ENCODE results near the gene AEN. TPM values are rescaled to one million over a fixed set of nuclear protein-coding genes. Genes with fewer than 3 reads are reported as not detected.

The AEN gene
- total RNA-seq, 3 donors from 2014 or later = 8.9 to 22.6 (median 13.3) TPM

DNA sequence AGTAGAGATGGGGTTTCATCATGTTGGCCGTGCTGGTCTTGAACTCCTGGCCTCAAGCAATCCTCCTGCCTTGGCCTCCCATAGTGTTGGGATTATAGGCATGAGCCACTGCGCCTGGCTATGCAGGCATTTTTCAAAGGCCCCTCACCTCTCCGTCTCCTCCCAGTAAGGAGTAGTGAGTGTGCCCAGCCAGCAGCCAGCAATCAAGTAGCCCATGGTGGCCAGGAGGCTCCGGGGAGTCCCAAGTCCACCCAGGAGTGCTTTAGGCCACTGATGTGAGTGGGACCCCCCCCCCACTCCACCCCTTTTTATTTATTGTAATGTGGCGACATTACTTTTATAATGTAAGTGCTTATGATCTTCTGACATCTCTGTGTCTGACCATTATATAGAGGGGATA, 25.8 kb downstream of the AEN start:
- H3K4me1 ChIP-seq (ENCODE audit: low read depth) = peaks cover 27% of the 10 kb centered on the region
- no peak for ATAC-seq
- TF ChIP-seq CTCF (IDR thresholded peaks at IDR 0.05) = no peak
- H3K36me3 ChIP-seq (ENCODE audit: low read depth) = no peaks in the 10 kb centered on the region
- intact Hi-C loops (cut with DNase I, micrococcal nuclease) = no loop called here
- H3K4me3 ChIP-seq = no peak overlapping the region
- H3K9me3 ChIP-seq = no peaks in the 10 kb centered on the region
- peak in 2 of 3 donors; percentile 1 to 17 for DNase-seq

DNA sequence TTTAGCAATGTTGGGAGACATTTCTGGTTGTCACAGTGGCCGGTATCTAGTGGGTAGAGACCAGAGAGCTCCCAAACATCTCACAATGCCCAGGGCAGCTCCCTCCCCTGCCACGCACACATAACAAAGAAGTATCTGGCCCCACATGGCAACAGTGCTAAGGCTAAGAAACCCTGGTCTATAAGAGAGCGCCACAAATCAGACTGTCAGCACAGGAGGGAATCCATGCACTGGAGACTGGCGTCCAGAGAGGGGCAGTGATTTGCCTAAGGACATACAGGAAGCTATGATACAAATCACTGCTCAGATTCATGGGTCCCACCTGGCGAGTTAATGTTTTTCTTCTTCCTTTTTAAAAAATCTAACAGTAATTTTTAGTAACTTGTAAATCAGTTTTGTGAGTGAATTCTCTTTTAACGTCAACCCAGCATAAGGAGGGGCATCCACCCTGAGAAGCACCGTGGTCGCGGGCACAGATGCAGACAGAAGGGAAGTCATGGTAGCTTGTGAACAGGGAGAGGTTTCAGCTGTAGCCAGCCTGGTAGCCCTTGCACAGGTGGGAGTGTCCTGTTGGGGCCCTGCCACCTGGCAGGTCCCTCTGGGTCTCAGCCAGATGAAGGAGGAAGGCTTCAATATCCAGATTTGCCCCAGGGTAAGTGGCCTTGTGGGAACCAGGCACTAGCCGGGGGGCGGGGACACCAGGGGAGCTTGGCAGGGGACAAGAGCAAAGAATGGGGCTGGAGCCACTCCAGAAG, 26.4 kb downstream of the AEN start:
- Histone ChIP-seq H3K36me3 (ENCODE audit: low read depth) (no peaks in the 10 kb centered on the region), H3K4me3 (no peak overlapping the region), H3K4me1 (ENCODE audit: low read depth) (peaks cover 27% of the 10 kb centered on the region), H3K9me3 (no peaks in the 10 kb centered on the region)
- no peak for TF ChIP-seq CTCF (IDR thresholded peaks at IDR 0.05)
- DNase-seq (peak in 2 of 3 donors; percentile 28 to 57), ATAC-seq (peak; percentile 27)
- intact Hi-C loops (cut with DNase I, micrococcal nuclease) = no loop called here

- ATAC-seq = peak; percentile 85
- Histone ChIP-seq H3K4me3 (no peak overlapping the region), H3K36me3 (ENCODE audit: low read depth) (no peaks in the 10 kb centered on the region), H3K9me3 (no peaks in the 10 kb centered on the region), H3K4me1 (ENCODE audit: low read depth) (peaks cover 27% of the 10 kb centered on the region)
- peak; percentile 64 to 74 (median 74) for DNase-seq
- intact Hi-C loops (cut with DNase I, micrococcal nuclease) = no loop called here
- TF ChIP-seq CTCF (IDR thresholded peaks at IDR 0.05) = no peak
Measured at GRCh38 chr15:88648357-88649214, 27.4 kb downstream of the AEN start.

GRCh38 chr15:88649286-88649733, 28.2 kb downstream of the AEN start:
- peak; percentile 59 for ATAC-seq
- peak; percentile 28 to 76 (median 63) for DNase-seq
- Histone ChIP-seq H3K36me3 (ENCODE audit: low read depth) (no peaks in the 10 kb centered on the region), H3K4me1 (ENCODE audit: low read depth) (peaks cover 27% of the 10 kb centered on the region), H3K4me3 (no peak overlapping the region), H3K9me3 (no peaks in the 10 kb centered on the region)
- no peak for TF ChIP-seq CTCF (IDR thresholded peaks at IDR 0.05)
- intact Hi-C loops (cut with DNase I, micrococcal nuclease) = no loop called here

DNA sequence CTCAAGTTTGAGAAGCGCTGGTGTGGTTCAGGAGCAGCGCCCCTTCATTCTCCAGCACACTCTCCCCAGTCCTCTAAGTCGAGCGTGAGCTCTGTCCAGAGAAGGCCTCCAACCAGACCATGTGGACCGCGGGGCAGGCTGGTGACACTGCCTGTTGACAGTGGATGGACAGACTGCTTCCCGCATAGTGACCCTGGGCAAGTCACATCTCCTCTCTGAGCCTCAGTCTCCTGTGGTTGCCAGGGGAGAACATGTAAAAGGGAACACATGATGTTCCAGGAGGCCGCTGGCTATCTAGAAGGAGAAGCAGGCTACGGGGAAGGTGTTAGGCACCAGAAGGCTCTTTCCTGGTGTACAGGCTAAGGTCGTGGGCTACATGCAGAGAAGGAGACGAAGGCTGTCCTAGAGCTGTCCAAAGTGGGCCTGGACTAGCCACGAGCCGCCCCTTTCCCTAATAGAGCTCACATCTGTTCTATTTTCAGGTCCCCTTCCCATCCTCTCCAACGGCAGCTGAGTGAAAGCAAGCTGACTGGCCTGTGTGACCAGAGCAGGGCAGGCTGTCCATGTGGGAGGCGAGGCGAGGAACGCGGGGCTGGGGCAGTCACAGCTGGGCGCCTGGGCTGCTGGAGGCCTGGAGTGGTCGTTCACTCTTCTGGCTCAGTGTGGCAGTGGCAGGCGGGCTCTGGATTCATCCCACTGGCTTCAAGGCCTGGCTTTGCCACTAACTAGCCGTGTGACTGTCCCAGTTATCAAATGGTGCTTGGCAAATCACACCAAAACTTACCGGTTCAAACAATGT, 28.8 kb downstream of the AEN start:
- DNase-seq = peak in 1 of 3 donors; percentile 1
- ATAC-seq = no peak
- intact Hi-C loops (cut with DNase I, micrococcal nuclease) = loop anchor here in 1 of 2 donors (10.0 kb wide), 1 partner anchor 185 kb away; no protein-coding TSS in a partner anchor
- no peak overlapping the region for H3K4me3 ChIP-seq
- H3K36me3 ChIP-seq (ENCODE audit: low read depth) = no peaks in the 10 kb centered on the region
- no peaks in the 10 kb centered on the region for H3K9me3 ChIP-seq
- TF ChIP-seq CTCF (IDR thresholded peaks at IDR 0.05) = no peak
- H3K4me1 ChIP-seq (ENCODE audit: low read depth) = peaks cover 27% of the 10 kb centered on the region

All from mucosa of descending colon (tissue), 3 donors.